Left renal pelvis (tissue), 4 donors: ENCODE measurements around the gene RPS3. TPM values are rescaled to one million over a fixed set of nuclear protein-coding genes. Genes with fewer than 3 reads are reported as not detected.

Experiments
- DNase-seq, 4 donors: peaks; one replicate each; pipeline ENCODE4 v3.0.0-alpha.2; 2013; ENCODE audit warnings: low read depth in 4 of 4, low spot score in 3 of 4
- polyA plus RNA-seq, 4 donors: library from polyadenylated mRNA; unstranded; fragments of 120-200 nt; gene quantifications; one replicate each; pipeline ENCODE4 v1.2.1, GENCODE V29; 2013; ENCODE audit not compliant: insufficient read length in 4 of 4

The RPS3 gene
- polyA plus RNA-seq, 4 donors = 1,967 to 2,904 (median 2,295) TPM

DNA sequence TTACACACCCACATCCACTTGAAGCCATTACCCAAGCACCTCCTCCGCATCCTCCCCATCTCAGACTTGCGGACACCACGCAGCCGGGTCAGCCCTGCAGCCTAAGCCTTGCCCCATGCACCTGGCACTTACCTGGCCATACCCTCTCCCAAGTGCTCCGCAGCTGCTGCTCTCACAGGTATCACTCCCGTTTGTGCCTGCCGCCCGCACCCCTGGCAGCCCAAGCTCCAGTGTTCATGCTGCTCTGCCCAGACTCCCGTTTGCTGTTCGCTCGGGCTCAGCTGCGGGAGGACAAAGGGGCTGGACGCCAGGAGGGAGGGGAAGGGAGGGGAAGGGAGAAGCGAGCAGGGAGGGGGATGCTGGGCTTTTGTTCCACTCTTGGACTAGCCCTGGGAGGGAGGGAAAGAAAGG is 33.6 kb downstream of the RPS3 start, which contains the start of gene KLHL35:
Gene KLHL35, minus strand, starts transcription at position 293 of the 411 bp plus-strand sequence. CDS start 2,574 bp downstream, outside the sequence.
- no peak for DNase-seq

DNA sequence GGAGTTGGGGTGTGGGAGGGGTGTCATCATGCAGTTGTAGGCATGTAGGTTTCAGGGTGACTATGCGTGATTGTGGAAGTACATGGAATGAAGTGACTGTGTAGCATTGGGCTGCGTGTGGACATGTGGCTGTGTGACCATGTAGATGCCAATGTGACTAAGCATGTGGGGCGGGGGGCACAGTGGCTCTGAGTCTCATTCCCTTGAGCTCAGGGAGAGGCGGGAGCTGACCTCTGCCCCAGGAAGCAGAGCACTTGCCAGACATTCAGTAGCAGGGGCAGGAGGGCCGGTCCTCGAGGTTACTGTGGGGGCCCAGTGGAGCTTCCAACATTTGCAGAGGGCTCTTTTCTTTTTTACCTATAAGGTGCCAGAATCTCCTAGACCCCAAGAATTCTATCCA is 34.1 kb downstream of the RPS3 start:
- no peak for DNase-seq

DNA sequence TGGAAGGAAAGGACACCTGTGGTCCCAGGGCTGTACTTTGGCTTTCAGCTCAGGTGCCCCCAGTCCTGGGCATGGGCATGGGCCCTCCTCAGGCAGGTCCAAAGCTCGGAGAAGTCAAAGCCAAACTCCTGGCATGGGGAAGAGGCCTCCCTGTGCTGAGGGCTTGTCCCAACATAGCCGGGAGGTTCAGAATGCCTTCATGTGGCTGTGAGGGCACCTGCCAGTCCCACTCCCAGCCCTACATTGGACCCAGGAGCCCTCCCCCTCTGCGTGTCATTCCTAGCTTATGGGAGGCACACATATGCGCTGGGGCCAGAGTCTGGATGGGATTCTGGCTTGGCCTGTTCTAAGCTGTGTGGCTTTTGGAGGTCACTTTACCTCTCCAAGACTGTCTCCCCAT is 34.7 kb downstream of the RPS3 start:
- no peak for DNase-seq

DNA sequence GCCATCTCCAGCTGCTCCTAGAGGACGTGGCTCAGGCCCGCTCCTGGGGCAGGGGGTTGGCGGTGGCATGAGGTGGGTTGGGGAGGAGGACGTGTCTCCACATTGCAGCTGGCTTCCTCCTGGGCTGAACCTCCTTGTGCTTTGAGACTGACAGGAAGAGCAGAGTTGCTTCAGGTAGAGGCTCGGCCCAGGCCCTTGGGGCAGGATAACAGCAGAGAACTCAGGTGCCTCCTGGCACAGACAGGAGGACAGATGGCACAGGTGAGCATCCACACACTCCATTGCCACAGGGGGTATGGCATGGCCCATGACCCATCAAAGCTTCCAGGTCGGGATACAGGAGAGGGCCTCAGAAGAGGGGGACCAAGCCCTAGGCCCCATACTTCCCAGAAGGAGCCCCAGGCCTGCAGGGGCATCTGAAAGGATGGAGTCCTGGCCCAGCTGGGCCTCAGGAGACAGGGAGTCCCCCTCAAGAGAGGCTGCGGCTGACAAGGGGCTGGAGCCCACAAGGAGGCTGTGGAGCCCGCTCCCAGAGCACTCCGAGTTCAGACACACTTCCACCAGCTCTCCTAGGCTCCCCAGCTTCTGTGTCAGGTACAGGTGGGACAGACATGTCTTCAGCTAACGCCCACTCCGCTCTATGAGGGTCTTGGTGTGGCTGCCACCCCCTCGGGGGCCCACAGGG is 35.7 kb downstream of the RPS3 start:
- DNase-seq = no peak

DNA sequence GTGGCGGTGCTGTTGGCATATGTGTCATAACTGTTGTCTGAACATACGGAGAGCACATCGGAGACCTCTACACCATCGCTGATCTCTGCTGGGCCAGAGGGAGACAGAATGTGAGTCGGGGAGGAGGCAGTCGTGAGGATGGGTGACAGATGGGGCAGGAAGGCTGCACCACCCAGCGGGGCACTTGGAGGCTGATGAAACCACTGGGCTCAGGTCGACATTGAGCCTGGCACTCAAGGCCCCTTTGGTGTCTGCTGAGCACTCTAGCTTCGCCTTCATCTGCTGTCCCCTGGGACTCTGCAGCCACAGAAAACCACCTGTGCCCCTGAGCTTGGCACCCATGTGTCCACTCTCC is 36.2 kb downstream of the RPS3 start:
- no peak for DNase-seq

DNA sequence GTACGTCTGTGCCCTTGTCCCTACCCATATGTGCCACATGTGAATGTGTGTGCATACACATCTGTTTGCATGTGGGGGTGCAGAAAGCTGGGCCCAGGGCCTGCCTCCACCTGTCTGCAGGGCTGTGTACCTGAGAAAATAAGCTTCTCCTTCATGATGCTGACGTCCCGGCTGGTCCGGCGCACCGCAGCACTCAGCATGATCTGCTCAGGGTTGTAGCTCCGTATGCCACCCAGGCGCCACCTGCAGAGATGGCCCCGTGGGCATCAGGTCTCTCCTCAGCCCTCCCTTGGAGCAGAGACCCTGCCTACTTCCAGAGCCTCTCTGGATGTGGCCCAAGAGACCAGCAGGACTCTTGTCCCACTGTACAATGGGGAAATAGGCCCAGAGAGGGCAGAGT is 37.5 kb downstream of the RPS3 start:
- no peak for DNase-seq

DNA sequence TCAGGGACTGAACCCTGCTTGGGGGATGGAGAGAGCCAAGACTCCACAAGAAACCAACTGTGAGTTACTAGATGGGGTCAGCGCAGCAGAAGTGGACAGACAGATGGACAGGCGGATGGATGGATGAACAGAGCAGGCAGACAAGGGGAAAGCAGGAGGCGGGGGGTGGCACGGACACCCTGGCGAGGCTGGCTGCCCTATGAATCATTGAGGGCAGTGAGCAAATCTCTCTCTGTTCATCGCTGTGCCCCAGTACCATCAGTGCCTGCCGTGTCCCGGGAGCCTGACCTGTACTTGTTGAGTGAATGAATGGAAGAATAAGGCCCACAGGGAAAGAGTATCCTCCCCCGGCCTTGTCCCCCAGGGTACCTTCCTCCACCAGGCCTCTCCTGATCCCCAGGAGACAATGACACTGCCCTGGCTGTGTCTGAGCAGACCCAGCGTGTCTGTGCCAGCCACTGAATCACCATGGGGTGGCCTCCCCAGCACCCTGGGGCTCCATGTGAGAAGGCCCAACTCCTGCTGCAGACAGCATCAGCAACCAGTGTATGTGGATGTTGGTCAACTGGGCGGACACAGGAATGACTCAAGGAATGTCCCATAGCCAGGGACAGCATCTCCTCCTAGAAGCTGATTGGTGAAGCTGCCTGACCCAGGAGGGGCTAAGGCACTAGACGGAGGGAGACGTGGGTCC is 38.8 kb downstream of the RPS3 start:
- DNase-seq = no peak

DNA sequence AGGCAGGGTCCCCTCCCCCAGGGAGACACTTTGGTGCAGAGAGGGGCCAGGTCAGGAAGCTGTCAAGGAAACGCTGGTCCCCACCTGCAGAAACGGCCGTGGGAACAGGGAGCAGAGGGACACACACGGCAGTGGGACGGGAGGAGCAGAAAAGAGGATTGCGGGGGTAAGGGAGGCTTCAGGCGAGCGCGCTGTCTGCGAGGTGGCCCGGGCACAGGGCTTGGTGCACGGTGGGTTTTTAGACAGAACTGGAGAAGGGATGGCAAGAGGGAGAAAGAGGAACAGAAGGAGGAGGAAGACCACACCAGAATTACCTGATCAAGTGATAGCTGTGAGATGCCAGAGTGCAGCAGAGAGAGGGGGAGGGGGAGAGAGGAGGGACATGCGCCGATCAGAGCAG is 39.7 kb downstream of the RPS3 start:
- DNase-seq = no peak

DNA sequence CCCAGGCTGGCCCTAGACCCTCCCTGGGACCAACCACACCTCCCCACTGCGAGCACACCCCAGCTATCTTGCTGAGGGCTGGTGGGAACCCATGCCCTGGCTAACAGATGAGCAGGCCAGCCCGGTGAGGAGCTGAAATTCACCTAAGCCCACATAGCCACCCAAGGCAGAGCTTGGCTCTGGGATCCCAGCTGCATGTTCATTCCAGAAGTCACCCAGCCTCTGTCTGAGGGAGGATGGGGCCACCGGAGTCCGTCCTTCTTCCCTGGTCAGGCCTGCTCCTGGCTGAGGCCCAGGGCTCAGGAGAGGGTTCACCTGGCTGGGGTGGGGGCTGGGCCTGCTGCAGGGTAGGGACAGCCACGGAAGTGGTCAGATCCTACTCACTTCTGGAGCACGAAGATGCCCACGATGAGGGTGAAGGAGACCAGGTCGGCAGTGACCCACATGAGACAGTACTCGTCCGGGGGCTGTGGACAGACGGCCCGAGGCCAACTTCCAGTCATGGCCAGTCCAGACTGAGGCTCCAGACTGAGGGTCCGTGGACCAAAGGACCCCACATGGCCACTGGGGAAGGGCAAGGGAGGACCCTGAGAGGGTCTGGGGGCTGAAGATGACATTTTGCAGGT is 40.3 kb downstream of the RPS3 start:
- DNase-seq = no peak

DNA sequence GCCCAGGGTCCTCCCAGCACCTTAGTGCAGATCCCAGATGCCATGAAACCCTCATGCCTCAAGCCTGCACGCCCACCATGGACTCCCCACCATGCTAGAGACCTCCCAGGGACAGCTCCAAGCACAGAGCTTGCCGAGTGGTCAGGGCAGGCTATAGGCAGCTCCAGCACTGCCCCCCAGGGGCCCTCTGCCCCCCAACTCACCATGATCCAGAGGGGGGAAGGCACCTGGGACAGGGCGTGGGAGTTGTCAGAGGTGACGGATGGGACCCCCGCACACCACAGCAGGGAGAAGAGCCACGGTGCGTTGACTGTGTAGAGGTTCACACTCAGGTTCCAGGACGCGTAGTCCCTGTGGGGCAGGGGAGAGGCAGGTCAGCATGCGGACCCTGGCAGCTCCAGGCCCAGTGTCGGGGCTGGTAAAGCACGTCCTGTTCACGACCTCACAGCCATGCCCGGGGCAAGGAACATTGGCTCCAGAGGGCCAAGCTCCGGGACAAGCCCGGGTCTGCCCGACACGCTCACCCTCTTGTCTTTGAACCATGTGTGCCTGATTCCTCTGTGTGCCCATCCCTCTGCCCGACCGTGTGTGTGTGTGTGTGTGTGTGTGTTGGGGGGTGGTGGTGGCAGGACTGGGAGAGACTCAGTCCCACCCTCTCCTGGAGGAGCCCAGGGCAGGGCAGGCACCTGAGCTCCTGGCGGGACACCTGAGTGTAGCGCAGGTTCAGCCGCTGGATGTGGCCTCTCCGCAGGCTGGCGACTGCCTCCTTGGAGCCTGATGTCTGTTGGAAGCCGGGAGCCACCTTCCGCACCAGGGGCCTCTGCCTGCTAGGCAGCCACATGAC is 41.9 kb downstream of the RPS3 start:
- no peak for DNase-seq

DNA sequence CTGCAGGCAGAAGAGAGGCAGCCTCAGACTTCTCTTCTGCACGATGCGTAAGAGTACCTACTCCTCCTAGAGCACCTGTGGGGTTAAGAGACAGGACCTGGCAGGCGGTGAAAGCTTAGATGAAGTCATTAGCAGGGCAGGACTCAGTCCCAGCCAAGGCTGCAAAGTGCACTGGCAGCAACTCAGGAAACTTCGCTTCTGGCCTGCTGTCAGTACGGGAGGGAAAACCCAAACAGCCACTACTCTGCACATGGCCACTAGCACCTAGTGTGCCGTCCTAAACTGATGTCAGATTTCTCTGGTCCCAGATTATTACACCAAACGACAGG is 42.5 kb downstream of the RPS3 start:
- no peak for DNase-seq

DNA sequence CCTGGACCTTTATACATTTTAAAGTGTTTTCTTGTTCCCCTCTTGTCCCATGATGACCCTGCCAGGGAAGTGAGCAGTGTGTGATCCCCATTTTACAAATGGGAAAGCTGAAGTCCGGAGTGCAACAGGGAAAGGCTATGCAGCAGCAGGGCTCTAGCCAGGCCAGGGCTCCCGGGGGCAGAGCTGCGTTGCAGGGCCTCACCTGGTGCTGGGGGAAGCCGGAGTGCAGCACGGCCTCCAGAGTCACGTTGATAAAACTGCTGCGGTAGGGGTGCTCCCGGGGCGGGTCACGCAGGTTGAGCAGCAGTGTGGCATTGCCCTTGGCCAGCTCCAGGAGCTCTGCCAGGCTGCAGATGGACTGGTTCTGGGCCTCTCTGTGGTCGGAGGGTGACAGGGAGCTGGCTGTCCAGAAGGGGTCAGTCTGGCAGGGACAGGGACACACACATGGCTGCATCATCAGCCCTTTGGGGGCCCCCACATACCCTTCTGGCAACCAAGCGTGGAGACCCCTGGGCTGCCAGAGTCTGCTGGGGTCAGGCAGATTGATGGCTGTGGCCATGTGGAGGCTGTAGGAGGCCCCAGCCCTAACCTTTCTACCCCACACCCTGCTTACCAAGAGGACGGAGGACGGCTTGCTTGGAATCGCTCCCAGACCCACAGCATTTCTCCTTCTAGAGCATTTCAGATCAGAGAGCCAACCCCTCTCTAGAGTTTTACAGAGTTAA is 43.0 kb downstream of the RPS3 start:
- no peak for DNase-seq

DNA sequence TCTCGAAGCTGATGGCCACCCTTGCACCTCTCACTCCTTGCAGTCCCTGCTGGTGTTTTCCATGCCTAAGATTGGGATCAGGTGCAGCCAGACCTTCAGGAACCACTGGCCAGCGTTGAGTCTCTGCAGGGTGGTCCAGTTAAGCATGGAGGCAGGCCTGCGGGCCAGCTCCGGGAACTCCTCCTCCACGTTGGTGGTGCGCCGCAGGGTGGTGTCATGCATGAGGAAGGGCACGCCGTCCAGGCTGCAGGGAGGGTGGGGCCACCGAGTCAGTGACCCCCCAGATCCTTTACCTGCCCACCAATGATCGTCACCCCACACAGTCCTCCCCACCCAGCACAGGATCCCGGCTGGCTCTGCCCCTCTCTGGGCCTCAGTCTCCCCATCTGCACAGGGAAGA is 43.7 kb downstream of the RPS3 start:
- DNase-seq = no peak

DNA sequence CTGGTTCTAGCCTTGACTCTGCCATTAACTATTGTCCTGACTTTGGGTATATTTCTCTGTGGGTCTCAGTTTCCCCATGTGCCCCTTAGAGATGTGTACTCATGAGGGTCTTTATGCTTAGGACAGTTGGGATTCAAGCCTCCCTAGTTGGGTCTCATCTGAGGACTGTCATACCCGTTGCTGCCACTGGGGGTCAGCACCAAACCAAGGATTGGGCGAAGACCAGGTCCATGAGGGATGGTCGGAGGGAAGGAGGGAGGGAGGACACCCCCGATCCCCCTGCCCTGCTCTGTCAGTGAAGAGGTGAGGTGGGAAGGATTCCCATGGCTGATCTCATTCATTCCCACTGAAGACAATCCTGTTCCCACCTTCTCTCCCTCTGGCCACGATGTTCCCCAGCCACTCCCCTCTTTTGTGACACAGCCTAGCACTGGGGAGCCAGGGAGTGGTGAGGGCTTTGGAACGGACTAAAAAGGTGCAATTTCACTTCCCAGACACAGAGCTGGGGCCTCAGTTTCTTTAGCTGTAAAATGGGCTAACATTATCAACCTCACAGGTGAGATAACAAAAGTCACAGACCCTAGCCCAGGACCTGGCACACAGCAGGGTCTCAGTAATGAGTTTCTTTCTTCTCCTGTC is 46.1 kb downstream of the RPS3 start:
- DNase-seq = no peak

DNA sequence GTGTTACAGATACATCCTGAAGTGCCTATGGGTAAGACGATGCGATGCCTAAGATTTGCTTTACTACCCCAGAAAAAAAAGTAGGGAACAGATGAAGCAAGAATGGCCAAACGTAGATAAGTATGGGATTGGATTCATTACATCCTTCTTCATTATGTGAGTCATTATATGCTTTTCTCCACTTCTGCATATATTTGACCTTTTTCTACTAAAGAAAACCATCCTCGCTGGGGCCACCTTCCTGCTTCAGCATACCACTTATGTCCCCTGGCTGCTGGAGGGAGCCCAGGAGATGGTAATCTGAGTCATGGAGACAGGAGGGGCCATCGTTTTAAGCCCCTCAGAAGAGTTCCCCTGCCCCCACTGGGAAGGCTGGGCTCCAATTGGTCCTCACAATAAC is 48.1 kb downstream of the RPS3 start:
- no peak for DNase-seq

DNA sequence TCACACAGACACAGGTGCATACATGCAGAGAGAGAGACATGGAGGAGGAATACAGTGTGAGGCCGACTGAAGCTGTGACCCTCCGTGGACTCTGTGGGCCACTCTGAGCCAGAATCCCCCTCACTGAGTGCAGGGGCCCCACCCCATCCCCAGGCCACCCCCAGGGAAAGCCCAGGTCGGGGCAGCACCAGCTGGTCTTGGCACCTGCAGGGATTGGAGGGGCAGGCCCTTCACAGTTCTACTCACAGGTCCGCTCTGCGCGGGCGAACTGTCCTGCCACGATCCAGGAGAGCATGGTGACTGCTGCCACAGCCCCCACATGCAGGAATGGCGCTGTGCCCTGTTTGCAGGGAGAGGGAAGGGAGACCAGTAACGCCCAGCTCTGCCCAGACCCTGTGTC is 50.0 kb downstream of the RPS3 start:
- no peak for DNase-seq

DNA sequence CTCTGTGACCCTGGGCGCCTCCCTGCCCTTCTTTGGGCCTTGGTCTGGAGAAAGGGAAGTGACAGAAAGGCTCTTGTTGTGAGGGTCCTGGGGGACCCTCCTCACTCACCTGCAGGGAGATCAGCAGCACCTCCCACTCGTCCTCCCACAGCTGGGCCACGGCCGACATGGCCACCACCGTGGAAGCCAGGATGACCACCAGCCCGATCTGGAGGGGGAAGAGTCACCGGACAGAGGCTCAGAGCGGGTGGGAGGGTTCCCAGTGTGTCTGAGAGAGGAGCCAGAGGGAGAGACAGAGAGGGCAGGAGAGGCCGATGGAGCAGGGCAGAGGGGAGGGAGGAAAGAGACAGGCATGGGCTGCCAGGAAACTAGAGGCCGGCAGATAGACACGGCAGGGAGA is 50.5 kb downstream of the RPS3 start:
- no peak for DNase-seq

DNA sequence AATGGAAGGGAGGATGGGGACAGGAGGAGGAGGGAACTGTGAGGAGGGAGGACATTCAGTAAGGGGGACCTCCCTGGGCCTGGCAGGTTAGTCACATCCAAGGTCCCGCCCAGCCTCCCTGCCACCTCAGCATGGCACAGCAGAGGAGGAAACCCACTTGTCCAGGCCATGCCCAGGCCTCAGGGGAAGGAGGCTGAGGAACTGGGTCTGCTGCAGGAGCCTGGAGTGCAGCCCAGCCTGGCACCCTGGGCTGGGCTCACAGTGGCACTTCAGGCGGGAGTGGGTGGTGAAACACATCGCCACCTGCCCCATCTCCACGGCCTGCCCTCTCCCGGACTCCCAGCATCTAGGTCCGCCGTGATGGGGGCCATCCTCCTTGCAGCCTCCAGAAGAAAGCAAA is 50.9 kb downstream of the RPS3 start:
- no peak for DNase-seq

DNA sequence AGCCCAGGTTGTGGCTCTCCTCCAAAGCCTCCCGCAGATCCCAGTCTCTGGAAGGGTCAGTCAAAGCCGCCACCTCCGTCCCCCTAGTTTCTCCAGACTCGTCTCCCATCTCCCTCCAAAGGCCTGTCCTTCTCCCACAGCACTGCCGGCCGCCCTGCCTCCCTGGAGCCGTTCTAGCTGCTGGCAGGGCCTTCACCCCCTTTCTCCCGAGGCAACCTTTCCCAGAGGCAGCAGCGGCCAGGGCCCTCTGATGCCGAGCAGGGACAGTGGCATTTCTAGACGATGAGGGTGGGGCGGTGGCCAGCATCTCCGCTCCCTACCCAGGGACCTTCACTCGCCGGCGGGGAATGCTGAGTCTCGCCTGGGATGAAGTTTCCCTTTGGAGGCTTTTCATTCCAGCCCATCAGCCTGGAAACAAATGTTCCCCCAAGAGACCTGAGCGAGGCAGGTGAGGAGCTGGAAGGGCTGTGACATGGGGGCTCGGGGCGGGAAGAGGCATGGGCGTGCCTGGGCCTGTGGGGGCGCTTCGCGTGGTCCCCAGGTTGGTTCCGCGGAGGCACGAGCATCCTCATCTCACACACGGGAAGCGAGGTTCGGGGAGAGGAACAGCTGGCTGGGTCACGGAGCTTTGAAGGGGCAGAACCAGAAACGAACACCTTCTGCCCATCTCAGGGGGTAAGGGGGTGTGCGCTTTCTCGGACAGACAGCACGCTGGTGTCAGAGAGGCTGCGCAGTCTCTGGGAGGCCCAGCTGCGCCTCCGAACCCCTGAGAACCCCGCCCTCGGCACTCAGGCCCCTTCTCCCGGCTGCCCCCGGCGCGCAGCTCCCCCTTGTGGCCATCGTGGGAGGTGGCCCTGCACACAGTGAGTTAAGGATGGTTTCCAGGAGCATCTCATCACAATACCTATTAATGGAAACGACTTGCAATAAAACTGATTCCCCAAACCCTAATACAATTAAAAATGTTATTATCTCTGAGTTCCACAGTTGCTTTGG is 51.8 kb downstream of the RPS3 start:
- no peak for DNase-seq
